ENCODE data around the gene CNTN2. TPM values are rescaled to one million over a fixed set of nuclear protein-coding genes. Genes with fewer than 3 reads are reported as not detected.

Gene CNTN2
- total RNA-seq, 1 experiment from 2014 or later, result not detected

GRCh38 chr1:205075642-205076155 is 32.7 kb downstream of the CNTN2 start:
- H3K79me2 ChIP-seq (ENCODE audit: low read depth), result no peaks in the 10 kb centered on the region
- no peak overlapping the region for H2AFZ ChIP-seq
- TF ChIP-seq EZH2 (IDR thresholded peaks at IDR 0.05; ENCODE audit: low read depth), result no peak
- no peak for TF ChIP-seq CTCF (conservative IDR thresholded peaks at IDR 0.05)
- CTCF ChIA-PET, result no interaction called here
- H3F3A ChIP-seq (ENCODE audit: insufficient read depth, low read depth), result no peaks in the 10 kb centered on the region
- no peaks in the 10 kb centered on the region for H3K9me2 ChIP-seq (ENCODE audit: insufficient read depth)
- no TSS peak for BruUV-seq (replicated peaks)
- H3K4me2 ChIP-seq, result no peak overlapping the region
- POLR2A ChIA-PET (ENCODE audit: unreplicated experiment), result interaction anchor here (0.6 kb wide), 1 partner anchor 209 kb away, joined by 3 read pairs; no protein-coding TSS in a partner anchor
- no peak for DNase-seq
- no peaks in the 10 kb centered on the region for H3K9me3 ChIP-seq (ENCODE audit: insufficient read depth, low read depth)
- H3K27me3 ChIP-seq (ENCODE audit: insufficient read depth, low read depth), result no peaks in the 10 kb centered on the region
- no peaks in the 10 kb centered on the region for H4K20me1 ChIP-seq (ENCODE audit: insufficient read depth)
- no peak overlapping the region for H3K4me3 ChIP-seq
- no peak overlapping the region for H3K27ac ChIP-seq
- no peaks in the 10 kb centered on the region for H3K4me1 ChIP-seq (replicated peaks; ENCODE audit: insufficient read depth)
- H3K36me3 ChIP-seq (ENCODE audit: low read depth), result no peaks in the 10 kb centered on the region
- intact Hi-C loops (cut with micrococcal nuclease; ENCODE audit: unreplicated experiment), result no loop called here

GRCh38 chr1:205076245-205076761 is 33.3 kb downstream of the CNTN2 start:
- CTCF ChIA-PET, result no interaction called here
- no peak overlapping the region for H3K4me3 ChIP-seq
- H3K27me3 ChIP-seq (ENCODE audit: insufficient read depth, low read depth), result no peaks in the 10 kb centered on the region
- H3F3A ChIP-seq (ENCODE audit: insufficient read depth, low read depth), result no peaks in the 10 kb centered on the region
- no TSS peak for BruUV-seq (replicated peaks)
- POLR2A ChIA-PET (ENCODE audit: unreplicated experiment), result no interaction called here
- no peak for DNase-seq
- no peaks in the 10 kb centered on the region for H3K9me2 ChIP-seq (ENCODE audit: insufficient read depth)
- no peak overlapping the region for H2AFZ ChIP-seq
- no peaks in the 10 kb centered on the region for H3K9me3 ChIP-seq (ENCODE audit: insufficient read depth, low read depth)
- TF ChIP-seq EZH2 (IDR thresholded peaks at IDR 0.05; ENCODE audit: low read depth), result no peak
- TF ChIP-seq CTCF (conservative IDR thresholded peaks at IDR 0.05), result no peak
- no peak overlapping the region for H3K27ac ChIP-seq
- no peaks in the 10 kb centered on the region for H3K36me3 ChIP-seq (ENCODE audit: low read depth)
- H3K79me2 ChIP-seq (ENCODE audit: low read depth), result no peaks in the 10 kb centered on the region
- H4K20me1 ChIP-seq (ENCODE audit: insufficient read depth), result no peaks in the 10 kb centered on the region
- no peaks in the 10 kb centered on the region for H3K4me1 ChIP-seq (replicated peaks; ENCODE audit: insufficient read depth)
- intact Hi-C loops (cut with micrococcal nuclease; ENCODE audit: unreplicated experiment), result no loop called here
- no peak overlapping the region for H3K4me2 ChIP-seq

GRCh38 chr1:205077158-205077933 is 34.3 kb downstream of the CNTN2 start:
- H3K27ac ChIP-seq, result no peak overlapping the region
- no peaks in the 10 kb centered on the region for H3F3A ChIP-seq (ENCODE audit: insufficient read depth, low read depth)
- CTCF ChIA-PET, result no interaction called here
- no peak overlapping the region for H3K4me2 ChIP-seq
- H3K4me3 ChIP-seq, result no peak overlapping the region
- H3K79me2 ChIP-seq (ENCODE audit: low read depth), result no peaks in the 10 kb centered on the region
- no peak for DNase-seq
- no peaks in the 10 kb centered on the region for H3K36me3 ChIP-seq (ENCODE audit: low read depth)
- H2AFZ ChIP-seq, result no peak overlapping the region
- no peaks in the 10 kb centered on the region for H3K9me2 ChIP-seq (ENCODE audit: insufficient read depth)
- H3K4me1 ChIP-seq (replicated peaks; ENCODE audit: insufficient read depth), result no peaks in the 10 kb centered on the region
- no peaks in the 10 kb centered on the region for H3K27me3 ChIP-seq (ENCODE audit: insufficient read depth, low read depth)
- POLR2A ChIA-PET (ENCODE audit: unreplicated experiment), result no interaction called here
- H4K20me1 ChIP-seq (ENCODE audit: insufficient read depth), result no peaks in the 10 kb centered on the region
- no peaks in the 10 kb centered on the region for H3K9me3 ChIP-seq (ENCODE audit: insufficient read depth, low read depth)
- no TSS peak for BruUV-seq (replicated peaks)
- intact Hi-C loops (cut with micrococcal nuclease; ENCODE audit: unreplicated experiment), result no loop called here
- no peak for TF ChIP-seq EZH2 (IDR thresholded peaks at IDR 0.05; ENCODE audit: low read depth)
- TF ChIP-seq CTCF (conservative IDR thresholded peaks at IDR 0.05), result no peak

Data from PC-9 (cell line).